Activated CD4-positive, alpha-beta T cell treated with anti-CD3 and anti-CD28 coated beads for 48 hours (primary cell): ENCODE data around the gene ACTRT1.

Experiments
- DNase-seq: peaks from one replicate; pipeline ENCODE4 v3.0.0-alpha.2; 2020

Gene ACTRT1

DNA sequence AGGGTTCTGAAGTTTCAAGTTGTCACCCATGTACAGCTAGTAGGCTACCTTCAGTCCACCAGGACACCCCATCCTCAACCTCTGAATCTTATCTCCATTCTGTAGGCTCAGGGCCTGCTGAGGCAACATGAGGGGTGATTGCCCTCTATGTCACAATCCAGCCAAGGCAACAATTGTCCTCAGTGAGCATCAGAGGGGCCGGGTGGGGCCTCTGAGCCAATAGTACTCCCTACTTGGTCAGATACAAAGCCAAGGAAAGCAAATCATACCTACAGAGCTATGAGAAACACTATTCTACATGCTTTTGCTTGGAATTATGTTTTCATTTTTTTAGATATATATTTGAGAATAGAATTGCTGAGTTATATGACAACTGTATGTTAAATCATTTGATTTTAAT is at the start of gene ACTRT1:
ACTRT1 (minus strand) TSS at position 101 of the 400 bp plus-strand sequence. CDS start 197 bp downstream, outside the sequence.
- DNase-seq, result no peak

DNA sequence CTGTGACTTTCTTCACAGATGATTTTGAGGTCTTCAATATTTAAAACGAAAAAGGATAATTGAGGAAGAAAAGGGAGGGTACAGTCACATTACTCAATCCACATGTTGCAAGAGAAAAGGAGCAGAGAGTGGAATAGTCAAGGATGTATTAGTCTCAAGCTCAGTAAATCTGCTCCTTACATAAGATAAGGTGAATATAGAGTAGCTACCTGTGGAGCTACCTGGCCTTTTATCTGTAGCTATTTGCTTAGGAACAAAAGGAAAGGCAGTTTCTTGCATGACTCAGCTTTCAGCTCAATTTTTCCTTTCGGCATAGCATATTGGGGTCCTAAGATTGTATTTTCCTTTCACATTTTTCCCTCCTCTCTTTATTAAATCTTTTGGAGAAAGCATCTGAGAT is 26.3 kb upstream of the ACTRT1 start:
- DNase-seq, result no peak

DNA sequence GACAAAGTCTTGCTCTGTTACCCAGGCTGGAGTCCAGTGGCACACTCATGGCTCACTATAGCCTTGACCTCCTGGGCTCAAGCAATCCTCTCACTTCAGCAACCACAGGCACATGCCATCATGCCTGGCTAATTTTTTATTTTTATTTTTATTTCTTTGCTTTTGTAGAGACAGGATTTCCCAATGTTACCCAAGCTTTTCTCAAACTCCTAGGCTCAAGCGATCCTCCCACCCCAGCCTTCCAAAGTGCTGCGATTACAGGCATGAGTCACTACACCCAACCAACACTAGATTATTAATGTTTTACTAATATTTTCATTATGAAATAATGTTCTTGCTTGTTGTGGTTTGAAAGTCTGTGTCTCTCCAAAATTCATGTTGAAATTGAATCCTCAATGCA is 5.2 kb upstream of the ACTRT1 start:
- no peak for DNase-seq

DNA sequence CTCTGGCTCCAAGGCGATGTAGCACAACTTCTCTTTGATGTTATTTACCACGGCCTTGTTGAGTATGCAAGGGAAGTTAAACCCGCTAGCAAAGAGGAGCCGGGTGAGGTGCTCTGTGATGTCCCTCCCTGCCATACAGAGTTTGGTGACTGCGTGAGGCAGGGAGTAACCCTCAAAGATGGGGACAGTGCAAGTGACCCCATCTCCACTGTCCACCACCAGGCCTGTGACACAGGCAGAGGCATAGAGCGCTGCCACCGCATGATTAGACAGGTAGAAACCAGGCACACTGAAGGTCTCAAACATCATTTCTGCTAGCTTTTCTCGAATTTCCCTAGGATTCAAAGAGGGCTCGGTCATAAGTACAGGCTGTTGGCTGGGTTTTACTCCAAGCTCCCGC is 677 bp downstream of the ACTRT1 start:
- no peak for DNase-seq

DNA sequence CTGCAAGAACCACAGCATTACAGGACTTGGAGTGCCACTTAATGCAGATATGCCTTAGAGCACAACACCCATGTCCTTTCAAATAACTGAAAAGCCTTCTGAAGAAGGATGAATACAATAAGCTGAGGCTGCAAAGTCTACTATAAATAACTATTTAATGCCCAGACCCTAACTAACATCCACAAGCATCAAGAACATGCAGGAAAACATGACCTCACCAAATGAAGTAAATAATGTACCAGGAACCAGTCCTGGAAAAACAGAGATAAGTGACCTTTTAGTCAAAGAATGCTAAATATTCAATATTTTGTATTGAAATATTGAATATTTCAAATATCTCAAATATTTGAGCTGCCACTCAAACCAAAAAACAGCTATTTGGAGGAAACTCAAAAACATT is 16.9 kb downstream of the ACTRT1 start:
- DNase-seq, result no peak

DNA sequence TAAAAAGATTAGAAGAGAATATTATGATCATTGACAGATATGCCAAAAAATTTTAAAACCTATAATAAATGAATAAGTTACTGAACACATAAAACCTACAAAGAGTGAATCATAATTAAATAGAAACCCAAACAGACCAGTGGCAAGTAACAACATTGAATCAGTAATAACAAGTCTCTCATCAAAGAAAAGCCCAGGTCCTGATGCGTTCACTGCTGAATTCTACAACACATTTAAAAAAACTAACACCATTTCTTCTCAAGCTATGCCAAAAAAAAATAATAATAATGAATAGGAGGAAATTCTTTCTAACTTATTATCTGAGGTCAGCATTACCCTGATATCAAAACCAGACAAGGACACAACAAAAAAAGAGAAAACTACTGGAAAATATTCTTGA is 30.6 kb downstream of the ACTRT1 start:
- no peak for DNase-seq

DNA sequence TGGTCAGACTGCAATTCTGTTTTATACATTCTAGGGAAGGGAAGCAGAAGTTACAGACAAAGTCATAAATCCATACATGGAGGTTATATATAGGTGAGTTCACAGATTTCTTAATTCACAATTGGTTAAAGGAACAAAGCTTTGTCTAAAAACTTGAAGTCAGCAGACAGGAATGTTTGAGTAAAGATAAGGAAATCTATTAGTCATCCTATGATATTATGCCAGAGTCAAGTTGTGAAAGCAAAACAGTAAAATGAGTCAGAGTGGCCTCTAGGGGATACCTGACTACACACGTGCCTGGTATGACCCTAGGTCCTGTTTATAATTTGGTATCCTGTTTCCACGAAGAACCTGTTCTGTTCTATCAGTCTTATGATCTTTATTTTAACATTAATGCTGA is 31.5 kb downstream of the ACTRT1 start:
- DNase-seq, result no peak

DNA sequence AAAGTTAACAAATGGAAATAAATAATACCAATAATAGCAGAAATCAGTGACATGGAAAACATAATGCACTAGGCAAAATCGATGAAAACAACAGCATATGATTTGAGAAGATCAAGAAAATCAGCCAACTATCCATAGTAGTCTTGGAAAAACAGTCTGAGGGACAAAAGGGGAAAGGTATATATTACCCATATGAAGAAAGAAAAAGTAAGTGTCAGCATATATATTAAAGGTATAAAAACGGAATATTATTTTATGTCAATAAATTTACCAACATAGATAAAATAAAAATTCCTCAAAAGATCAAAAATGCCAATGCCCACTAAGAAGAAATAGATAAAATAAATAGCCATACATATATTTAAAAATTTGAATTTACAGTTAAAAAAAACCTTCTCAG is 33.0 kb downstream of the ACTRT1 start:
- DNase-seq, result no peak

DNA sequence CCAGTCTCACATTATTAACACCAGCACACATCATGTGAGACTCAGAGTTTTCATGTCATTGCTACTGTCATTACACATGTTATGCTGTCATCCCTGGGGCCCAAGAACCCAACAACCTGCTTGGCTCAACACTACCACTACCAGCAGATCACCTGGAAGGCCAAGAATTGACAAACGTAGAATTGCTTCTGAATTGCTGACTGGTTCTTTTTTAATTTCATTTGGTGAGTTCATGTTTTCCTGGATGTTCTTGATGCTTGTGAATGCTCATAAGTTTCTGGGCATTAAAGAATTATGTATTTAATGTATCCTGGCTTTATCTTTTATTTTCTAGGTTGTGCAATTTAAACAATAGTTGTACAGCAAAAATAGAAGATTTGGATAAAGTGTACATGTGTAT is 40.2 kb downstream of the ACTRT1 start:
- DNase-seq, result no peak

DNA sequence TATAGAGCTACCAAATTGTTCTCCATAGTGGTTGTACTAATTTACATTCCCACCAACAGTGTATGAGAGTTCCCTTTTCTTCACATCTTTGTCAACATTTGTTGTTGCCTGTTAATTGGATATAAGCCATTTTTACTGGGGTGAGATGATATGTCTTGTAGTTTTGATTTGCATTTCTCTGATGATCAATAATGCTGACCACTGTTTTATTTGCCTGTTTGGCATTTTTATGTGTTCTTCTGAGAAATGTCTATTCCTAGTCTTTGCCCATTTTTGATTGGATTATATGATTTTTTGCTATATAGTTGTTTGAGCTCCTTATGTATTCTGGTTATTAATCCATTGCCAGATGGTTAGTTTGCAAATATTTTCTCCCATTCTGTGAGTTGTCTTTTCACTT is 44.3 kb downstream of the ACTRT1 start:
- DNase-seq, result no peak
